Embryonic facial prominence (tissue), 1 donor: ENCODE data around the gene PPM1L.

Source experiments
- DNase-seq: peaks from one replicate; pipeline ENCODE4 v3.0.0-alpha.2; 2016; ENCODE audit errors: extremely low spot score

PPM1L gene

GRCh38 chr3:160808838-160809237 lies 52.8 kb downstream of the PPM1L start:
- DNase-seq: no peak

GRCh38 chr3:160809453-160809852 lies 53.4 kb downstream of the PPM1L start:
- no peak for DNase-seq

GRCh38 chr3:160810362-160811236 lies 54.6 kb downstream of the PPM1L start:
- no peak for DNase-seq

GRCh38 chr3:160811237-160811548 lies 55.2 kb downstream of the PPM1L start:
- DNase-seq: no peak

- DNase-seq: no peak
These were observed 56.3 kb downstream of the PPM1L start for GRCh38 chr3:160812304-160812703.

- no peak for DNase-seq
These were observed 59.2 kb downstream of the PPM1L start for GRCh38 chr3:160815280-160815679.

GRCh38 chr3:160820022-160820421 lies 64.0 kb downstream of the PPM1L start:
- no peak for DNase-seq

GRCh38 chr3:160820430-160820829 lies 64.4 kb downstream of the PPM1L start:
- no peak for DNase-seq

- DNase-seq: no peak
These were observed 66.9 kb downstream of the PPM1L start for GRCh38 chr3:160822936-160823335.

GRCh38 chr3:160825311-160825800 lies 69.3 kb downstream of the PPM1L start:
- DNase-seq: no peak

- no peak for DNase-seq
These were observed 70.4 kb downstream of the PPM1L start for GRCh38 chr3:160826408-160826807.

GRCh38 chr3:160826991-160827390 lies 71.0 kb downstream of the PPM1L start:
- DNase-seq: no peak

- DNase-seq: no peak
These were observed 71.5 kb downstream of the PPM1L start for GRCh38 chr3:160827516-160827915.

- DNase-seq: no peak
These were observed 72.8 kb downstream of the PPM1L start for GRCh38 chr3:160828880-160829279.

GRCh38 chr3:160829486-160830009 lies 73.5 kb downstream of the PPM1L start:
- no peak for DNase-seq

- DNase-seq: no peak
These were observed 74.8 kb downstream of the PPM1L start for GRCh38 chr3:160830796-160831195.

GRCh38 chr3:160831401-160831800 lies 75.4 kb downstream of the PPM1L start:
- DNase-seq: no peak

- no peak for DNase-seq
These were observed 81.5 kb downstream of the PPM1L start for GRCh38 chr3:160837394-160837980.

- no peak for DNase-seq
These were observed 84.6 kb downstream of the PPM1L start for GRCh38 chr3:160840590-160840989.

GRCh38 chr3:160841455-160841854 lies 85.4 kb downstream of the PPM1L start:
- no peak for DNase-seq

- DNase-seq: no peak
These were observed 86.3 kb downstream of the PPM1L start for GRCh38 chr3:160842021-160843005.
